M059J (cell line): ENCODE results near the gene RTN1. TPM values are rescaled to one million over a fixed set of nuclear protein-coding genes. Genes with fewer than 3 reads are reported as not detected.

Experiments used
- DNase-seq: peaks from one replicate; pipeline ENCODE4 v3.0.0-alpha.2; 2012; ENCODE audit warnings: low read depth
- total RNA-seq: library from RNA; depleted of rRNA; stranded (reverse); fragments of >200 nt; shearing (Covaris generic); gene quantifications from 2 replicates; pipeline ENCODE4 v1.2.3, GENCODE V29; 2014; rRNA removed

Gene RTN1
- 0.49 TPM in 1 of 2 replicates, not detected in the other for total RNA-seq

DNA sequence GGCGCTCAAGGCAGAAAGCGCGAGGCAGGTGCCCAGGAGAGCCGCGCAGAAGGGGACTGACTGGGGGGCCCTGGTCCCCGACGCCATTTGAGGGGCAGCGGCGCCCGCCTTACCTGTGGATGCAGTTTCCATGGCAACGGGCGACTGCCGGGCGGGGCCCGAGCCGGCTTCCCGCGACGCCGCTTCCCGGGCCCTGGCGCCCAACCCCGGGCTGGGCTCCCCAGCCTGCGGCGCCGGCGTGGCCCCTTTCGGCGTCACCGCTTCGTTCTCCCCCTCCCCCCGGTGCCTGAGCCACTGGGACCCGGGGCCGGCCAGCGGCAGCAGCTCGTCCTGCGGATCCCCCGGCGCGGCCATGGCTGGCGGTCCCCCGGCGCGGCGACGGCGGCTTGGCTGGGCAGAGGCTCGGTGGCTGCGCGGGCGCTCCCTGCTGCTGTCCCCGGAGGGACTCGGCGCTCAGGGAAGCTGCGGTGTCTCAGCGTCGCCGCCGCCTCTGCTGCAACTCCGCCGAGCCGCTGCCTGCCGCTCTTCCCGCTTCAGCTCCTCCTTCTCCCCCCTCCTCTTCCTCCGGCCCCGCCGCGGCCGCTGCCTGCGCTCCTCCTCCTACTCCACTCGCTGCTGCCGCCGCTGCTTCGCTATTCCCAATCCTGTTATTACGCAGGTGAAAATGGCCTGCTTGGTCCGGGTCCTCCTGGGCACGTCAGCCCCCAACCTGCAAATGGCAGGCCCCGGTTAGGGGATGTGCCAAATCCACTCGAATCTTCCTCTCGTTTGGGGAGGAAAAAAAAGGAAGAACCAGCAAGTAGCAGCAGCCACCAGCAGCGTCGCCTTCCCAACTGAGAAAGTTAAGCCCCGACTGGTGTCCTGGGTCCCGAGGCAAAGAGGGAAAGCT is at the start of gene RTN1:
Gene RTN1, minus strand, starts transcription at position 500 of the 889 bp plus-strand sequence. Its CDS starts 146 bp downstream, at position 354.
- DNase-seq, result peak; percentile 33

DNA sequence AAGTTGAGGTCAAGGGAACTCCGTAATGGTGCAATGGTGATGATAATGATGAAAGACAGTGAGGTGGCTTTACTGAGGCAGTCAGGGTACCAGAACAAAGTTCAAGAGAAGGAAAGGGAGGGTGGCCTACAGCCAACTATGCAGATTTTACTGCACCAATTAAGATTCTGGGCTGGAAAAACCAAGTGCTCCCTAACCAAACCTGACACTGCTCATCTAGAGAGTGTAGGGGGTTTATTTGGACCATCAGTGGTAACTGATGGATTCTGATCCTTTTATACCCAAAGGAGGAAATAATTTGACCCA is 49.8 kb upstream of the RTN1 start:
- DNase-seq, result no peak

GRCh38 chr14:59919570-59920377 is 49.2 kb upstream of the RTN1 start, which contains the start of gene LRRC9:
TSS of gene LRRC9 (plus strand) at chr14:59920144.
- peak; percentile 27 for DNase-seq

- DNase-seq, result peak; percentile 28
Measured at GRCh38 chr14:59918824-59919569, 48.4 kb upstream of the RTN1 start.

DNA sequence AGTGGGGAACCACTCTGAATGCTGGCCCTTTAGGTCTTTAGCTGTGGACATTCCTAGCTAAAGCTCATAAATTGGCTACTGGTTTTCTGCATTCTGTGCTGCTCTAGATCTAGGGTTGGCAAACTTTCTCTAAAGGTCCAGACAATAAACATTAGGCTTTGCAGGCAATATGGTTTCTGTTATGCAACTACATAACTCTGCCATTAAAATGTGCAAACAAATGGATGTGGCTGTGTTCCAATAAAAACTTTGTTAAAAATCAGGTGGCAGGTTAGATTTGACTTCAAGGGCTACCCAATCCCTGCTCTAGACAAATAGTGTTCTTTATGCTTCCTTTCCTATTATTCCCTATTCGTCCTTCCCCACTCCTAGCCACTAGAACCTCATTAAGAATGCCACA is 42.6 kb upstream of the RTN1 start:
- no peak for DNase-seq

DNA sequence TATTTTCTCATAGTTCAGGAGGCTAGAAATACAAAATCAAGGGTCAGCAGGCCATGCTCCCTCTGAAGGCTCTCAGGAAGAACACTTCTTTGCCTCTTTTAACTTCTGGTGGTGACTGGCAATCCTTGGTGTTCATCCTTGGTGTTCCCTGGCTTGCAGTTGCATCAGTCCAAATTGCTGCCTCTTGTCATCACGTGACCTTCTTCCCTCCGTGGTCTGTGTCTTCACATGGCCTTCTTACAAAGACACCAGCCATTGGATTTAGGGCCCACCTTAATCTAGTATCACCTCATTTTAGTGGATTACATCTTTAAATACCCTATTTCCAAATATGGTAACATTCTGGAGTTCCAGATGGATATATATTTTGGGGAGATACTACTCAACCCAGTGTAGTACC is 41.9 kb upstream of the RTN1 start:
- no peak for DNase-seq

DNA sequence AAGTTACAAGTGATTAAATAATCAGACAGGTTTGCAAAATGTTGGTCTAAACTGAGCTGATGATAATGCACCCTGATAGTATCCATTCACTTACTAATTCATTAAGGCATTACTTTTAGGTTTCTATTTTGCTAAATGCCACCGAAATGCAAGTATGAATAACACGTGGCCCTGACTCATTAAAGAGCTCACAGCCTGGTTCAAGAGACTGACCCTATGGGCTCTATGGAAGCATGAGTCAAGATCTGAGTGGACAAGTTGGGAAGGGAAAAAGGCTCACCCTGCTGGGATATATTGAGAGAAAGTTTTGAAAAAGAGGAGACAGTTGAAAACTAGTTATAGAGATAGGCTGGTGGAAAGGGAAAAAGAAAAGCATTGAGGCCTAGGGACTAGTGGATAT is 34.6 kb upstream of the RTN1 start:
- peak; percentile 26 for DNase-seq

DNA sequence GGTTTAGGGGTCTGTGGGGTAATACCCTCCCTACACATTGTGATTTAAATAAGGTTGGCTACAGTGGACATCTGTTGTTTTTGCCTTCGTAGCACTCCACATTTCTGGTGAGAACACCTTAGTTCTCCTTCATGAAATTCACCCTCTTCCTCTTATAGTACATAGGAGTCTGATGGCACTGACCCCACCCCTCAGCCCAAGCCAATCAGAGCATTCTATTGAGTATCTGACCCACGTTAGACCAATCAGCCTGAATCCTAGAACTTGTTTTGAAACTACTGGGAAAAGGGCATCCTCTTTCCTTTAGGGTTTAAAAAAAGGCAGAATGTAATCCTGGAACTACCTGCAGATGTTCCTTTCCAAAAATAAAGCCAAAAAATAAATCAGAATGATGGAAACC is 33.6 kb upstream of the RTN1 start:
- no peak for DNase-seq

DNA sequence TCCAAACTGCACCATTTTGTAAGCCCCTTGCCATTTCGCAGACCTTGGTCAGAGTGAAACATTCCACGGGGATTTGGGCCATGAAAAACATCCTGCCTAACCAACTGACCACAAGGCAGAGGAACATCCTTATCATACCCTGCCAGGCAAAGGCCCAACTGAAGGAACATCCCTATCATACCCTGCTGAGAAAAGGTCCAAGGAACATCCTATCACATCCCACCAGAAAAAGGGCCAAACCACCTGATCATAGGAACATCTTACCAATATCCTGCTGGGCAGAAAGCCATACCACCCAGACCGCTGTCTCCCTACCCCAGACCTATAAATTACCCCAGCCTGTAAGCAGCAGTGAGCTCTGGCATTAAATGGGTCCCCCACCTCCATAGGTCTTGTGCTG is 30.0 kb upstream of the RTN1 start:
- no peak for DNase-seq

DNA sequence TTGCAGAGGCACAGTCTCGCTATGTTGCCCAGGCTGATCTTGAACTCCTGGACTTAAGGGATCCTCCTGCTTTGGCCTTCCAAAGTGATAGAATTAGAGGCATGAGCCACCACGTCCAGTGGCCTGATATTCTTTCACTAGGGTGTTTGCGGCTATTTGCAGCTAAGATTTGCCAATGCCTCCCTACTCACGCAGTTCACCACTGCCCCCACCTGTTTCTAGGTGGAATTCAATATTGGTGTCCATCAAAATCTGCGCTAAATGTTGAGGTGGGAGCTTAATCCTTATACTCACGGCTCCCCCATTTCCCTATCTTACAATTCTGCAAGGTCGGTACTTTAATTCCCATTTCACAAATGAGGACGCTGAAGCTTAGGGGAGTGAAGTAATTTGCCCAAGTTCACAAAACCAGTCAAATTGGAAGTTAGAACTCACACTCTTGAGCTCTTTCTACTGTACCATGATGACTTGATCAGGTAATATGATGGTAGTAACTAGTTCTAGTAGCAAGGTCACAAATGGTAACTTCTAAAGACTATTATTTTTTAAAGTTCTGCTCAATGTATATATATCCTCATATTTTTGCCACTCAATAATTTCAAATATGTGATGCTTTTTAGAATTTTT is 27.3 kb upstream of the RTN1 start:
- peak; percentile 12 for DNase-seq

- no peak for DNase-seq
Measured at GRCh38 chr14:59895721-59896120, 25.1 kb upstream of the RTN1 start.

- DNase-seq, result no peak
Measured at GRCh38 chr14:59890676-59891075, 20.1 kb upstream of the RTN1 start.

- no peak for DNase-seq
Measured at GRCh38 chr14:59882957-59883356, 12.4 kb upstream of the RTN1 start.

GRCh38 chr14:59871166-59871495 is 555 bp upstream of the RTN1 start:
- no peak for DNase-seq

- no peak for DNase-seq
Measured at GRCh38 chr14:59869381-59870255, 958 bp downstream of the RTN1 start.

DNA sequence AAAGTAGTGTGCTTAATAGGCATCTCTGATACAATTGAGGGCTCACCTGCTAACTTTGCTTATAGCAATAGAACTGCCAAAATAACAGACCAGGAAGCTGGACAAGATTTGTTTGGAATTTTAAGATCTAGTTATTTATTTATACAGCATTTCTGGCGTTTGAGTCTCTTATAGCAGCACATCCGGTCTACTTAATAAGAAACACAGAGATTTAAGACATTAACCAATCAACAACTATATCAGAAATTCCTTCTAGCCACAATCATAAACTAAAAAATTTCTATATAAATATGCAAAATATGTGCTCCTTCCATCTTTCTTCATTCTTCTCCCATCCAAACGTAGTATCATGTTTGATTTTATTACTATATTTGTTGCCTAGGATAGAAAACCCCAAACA is 2.6 kb downstream of the RTN1 start:
- DNase-seq, result no peak

- DNase-seq, result no peak
Measured at GRCh38 chr14:59863806-59864525, 6.6 kb downstream of the RTN1 start.

- DNase-seq, result no peak
Measured at GRCh38 chr14:59857328-59857727, 13.2 kb downstream of the RTN1 start.

- no peak for DNase-seq
Measured at GRCh38 chr14:59852350-59852749, 18.2 kb downstream of the RTN1 start.

DNA sequence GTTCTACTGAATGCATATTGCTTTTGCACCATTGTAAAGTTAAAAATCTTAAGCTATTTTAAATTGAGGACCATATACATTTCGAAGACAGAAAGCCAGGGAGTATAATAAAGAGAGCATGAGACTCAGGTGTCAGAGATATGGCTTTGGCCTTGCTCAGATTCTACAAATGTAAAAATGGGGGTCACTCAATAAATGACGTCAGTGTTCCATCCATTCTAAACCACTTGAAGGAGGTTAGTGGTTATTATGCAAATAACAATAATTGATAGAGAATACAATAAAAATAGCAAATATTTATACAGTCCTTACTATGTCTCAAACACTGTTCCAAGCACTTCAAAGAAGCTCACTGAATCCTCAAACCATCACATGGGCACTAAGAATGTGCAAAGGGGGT is 20.1 kb downstream of the RTN1 start:
- DNase-seq, result no peak
